Measurements from ENCODE around the gene EEF2K. TPM values are rescaled to one million over a fixed set of nuclear protein-coding genes. Genes with fewer than 3 reads are reported as not detected.

Gene EEF2K
- polyA plus RNA-seq, 12 donors = 33.3 to 93.3 (median 53.7) TPM

DNA sequence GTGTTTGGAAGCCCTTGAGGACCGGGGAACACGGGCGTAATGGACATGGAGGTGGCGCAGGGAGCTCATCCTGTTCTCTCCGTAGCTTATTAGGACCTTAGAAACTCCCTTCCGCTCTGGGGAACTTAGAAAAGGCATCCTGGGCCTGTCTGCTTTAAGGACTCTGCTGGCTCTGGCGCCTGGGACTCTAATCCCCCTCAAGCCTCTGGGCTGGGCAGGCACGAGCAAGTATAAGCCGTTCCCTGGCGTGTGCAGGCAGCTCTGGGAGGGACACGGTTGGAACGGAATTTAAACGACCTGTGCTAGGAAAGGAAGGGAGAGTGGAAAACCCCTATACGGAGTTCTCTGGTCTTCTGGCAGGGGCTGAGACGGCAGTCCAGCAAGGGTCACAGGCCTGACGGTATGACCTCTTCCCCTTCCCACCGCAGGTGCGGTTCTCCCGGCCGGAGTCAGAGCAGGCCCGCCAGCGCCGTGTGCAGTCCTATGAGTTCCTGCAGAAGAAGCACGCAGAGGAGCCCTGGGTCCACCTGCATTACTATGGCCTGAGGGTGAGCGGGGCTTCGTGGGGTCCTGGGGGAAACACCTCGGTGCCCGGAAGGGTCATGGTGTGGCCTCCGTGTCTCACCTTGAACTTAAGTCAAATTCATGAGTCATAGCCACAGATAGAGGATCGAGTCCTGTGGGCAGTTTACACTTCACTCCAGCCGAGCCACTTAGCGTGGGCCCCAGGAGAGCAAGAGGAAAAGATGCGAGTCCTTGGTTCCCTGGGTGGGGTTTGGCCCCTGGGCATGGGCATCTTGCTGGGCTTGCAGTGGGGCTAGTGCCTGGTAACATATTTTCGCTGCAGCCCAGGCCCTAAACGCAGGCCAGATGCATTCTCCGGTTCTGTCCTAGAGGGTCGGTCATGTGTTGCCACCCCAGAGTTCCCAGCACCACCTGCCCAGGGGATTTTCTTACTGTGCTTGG lies 108.9 kb downstream of the EEF2K start:
- no peak for DNase-seq

DNA sequence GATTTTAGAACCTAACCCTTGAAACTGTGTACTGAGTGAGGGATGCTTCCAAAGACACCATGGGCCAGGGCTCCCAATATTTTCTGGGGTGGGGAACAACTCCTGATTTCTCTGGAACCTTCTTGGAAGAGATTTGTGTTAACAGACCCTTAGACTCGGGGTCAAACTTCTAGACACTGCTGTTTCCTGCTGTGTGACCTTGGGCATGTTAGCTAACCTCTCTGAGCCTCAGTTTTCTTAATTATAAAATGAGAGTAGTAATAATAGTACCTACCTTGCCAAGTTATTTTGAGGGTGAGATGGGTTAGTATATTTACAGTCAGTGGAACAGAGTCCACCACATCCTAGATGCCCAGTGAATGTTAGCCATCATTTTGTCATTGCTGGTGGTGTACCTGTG lies 109.9 kb downstream of the EEF2K start:
- no peak for DNase-seq

DNA sequence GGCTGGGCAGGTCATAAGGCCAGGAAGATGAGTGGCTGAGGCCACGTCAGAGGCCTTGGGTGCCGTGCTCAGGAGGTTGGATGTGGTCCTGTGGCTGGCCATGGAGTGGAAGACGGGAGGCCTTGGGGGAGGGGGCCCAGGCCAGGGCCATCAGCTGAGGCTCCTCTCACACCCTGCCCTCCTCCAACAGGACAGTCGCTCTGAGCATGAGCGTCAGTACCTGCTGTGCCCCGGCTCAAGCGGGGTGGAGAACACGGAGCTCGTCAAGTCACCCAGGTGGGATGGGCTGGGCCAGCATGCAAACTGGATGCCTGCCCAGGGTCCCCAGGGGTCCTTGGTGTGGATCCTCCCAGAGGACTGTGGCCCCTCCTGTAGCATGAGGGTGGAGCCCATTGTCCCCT lies 110.3 kb downstream of the EEF2K start:
- no peak for DNase-seq

DNA sequence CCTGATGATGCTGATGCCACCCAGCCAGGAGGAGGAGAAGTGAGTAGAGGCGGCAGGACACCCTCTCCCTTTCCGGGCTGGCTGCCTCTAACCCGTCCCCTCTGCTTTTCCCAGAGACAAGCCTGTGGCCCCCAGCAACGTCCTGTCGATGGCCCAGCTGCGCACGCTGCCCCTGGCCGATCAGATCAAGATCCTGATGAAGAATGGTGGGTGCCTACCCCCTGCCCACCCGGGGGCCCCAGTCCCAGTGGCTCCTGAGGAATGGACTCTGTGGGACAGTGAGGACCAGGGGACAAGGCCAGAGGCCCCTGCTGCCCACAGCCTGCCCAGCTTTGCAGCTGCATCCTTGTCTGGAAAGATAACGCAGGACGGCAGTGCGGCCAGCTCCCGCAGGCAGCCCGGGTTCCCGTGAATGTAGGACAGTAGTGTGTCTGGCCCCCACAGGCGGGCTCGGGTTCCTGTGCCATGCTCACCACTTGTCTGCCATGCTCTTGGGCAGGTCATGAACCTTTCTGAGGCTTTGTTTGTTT lies 111.0 kb downstream of the EEF2K start:
- no peak for DNase-seq

DNA sequence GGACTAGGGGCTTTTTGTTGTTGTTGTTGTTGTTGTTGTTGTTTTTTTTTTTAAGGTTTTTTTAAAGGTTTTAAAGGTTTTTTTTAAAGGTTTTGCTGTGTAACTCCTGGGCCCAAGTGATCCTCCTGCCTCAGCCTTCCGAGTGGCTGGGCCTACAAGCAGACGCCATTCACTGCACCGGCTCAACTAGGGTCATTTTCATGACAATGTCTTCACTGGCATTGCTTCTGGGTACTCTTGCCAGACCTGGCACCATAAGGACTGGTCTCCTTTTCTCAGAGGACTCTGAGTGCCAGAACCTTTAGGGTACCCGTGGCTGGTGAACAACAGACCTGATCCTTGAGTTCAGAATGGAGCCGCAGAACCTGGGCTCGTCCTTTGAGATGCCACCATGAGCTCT lies 111.5 kb downstream of the EEF2K start:
- DNase-seq = no peak

DNA sequence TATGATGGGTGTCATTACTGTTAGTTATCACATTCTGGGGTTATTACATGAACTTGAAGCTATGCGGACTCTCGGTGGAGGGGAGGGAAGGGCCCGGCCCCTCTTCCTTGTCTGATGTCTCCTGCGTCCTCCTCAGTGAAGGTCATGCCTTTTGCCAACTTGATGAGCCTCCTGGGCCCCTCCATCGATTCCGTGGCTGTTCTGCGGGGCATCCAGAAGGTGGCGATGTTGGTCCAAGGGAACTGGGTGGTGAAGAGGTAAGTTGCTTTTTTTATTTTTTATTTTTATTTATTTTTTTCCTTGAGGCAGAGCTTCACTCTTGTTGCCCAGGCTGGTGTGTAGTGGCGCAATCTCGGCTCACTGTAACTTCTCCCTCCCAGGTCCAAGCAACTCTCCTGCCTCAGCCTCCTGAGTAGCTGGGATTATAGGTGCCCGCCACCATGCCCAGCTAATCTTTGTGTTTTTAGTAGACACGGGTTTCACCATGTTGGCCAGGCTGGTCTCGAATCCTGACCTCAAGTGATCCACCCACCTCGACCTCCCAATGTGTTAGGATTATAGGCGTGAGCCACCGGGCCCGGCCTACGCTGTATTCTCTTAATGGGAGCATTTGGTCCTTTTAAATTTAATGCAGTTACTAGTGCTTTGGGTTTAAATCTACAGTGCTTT lies 112.7 kb downstream of the EEF2K start:
- no peak for DNase-seq

DNA sequence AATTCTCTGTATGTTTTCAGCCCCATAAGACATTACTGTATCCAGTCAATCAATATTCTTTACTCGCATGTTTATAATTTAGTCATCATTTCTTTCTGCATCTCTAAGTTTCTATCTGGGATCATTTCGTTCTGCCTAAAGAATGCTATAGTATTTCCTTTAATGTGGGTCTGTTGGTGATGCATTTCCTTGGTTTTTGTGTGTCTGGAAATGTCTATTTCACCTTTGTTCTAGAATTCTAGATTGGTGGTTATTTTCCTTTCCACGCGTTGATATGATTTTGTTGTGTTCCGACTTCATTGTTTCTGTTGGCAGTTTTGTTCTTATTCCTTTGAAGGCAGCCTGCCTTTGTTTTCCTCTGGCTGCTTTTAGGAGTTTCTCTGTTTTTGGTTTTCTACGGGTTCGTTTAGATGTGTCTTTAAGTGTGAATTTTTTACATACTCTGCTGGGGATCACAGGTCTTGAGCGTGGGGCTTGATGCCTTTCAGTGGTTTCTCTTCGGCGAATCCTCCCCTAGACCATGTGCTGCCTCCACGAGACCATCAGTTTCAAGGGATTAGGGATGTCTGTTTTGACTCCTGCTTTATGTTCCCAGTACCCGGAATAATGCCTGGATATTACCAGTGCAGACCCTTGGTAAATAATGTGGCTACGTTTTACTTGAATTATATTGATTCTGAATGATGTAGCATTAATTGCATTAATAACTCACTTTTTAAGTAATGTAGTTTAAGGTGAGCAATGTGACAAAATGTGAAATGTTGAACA lies 114.7 kb downstream of the EEF2K start:
- no peak for DNase-seq

DNA sequence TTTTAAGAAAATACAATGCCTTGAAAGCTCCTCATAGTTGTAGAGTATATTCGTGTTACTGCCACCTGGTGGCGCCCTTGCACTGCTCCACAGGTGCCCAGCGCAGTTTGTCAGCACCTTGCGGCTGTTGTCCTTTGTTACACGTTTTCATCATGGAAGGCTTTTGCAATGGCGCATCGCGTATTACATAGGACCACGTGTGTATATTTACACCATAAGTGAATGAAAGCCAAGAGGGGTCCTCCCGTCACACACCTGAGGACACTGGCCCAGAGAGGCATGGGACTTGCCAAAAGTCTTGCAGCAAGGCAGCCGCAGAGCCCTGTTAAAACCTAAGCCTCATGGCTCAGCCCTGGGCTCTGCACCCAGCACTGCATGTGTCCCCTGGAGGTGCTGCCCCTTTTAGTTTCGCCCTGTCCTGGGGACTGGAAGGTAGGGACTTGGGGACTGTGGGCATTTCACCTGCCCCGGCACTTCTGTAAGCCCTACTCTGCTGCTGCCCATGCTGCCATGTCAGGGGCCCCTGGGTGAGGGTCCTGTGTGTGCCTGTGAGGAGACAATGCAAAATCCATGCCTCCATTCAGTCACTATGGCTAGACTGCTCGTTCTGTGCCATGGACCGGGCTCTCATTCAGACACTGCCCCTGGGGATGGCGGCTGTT lies 115.4 kb downstream of the EEF2K start:
- peak; percentile 66 for DNase-seq

DNA sequence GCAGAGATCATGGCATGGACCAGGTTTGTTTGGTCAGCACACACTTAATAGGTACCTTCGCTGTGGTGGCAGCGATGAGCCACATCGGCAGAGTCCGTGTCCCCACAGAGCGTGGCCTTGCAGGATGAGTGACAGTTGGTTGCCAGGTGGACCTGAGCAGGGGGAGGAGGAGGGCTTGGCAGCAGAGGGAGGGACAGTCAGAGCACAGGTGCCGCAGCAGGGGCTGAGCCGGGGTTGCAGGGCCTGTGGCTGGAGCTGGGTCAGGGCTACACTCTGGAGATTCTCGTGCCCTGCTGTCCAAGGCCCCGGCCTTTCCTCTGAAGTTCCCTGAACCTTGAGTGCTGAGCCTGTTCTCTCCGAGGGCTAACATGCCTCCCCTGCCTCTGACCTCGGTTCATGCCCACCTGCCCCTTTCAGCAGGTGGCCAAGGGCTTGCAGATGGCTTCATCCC lies 116.0 kb downstream of the EEF2K start:
- DNase-seq = no peak

DNA sequence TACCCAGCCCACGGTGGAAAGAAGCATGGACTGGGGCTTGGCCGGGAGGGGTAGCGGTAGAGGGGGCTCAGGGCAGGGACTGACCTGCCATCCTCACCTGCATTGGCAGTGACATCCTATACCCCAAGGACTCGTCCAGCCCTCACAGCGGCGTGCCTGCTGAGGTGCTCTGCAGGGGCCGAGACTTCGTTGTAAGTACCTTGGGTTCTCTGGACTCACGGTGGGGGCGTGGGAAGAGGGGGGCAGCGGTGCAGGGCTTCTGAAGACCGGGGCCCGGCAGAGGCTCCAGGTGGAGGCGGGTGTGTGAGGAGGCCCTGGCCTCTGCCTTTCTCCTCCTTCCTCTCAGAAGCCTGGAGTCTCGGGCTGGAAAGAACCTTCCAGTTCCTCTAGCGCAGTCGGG lies 116.7 kb downstream of the EEF2K start:
- no peak for DNase-seq

DNA sequence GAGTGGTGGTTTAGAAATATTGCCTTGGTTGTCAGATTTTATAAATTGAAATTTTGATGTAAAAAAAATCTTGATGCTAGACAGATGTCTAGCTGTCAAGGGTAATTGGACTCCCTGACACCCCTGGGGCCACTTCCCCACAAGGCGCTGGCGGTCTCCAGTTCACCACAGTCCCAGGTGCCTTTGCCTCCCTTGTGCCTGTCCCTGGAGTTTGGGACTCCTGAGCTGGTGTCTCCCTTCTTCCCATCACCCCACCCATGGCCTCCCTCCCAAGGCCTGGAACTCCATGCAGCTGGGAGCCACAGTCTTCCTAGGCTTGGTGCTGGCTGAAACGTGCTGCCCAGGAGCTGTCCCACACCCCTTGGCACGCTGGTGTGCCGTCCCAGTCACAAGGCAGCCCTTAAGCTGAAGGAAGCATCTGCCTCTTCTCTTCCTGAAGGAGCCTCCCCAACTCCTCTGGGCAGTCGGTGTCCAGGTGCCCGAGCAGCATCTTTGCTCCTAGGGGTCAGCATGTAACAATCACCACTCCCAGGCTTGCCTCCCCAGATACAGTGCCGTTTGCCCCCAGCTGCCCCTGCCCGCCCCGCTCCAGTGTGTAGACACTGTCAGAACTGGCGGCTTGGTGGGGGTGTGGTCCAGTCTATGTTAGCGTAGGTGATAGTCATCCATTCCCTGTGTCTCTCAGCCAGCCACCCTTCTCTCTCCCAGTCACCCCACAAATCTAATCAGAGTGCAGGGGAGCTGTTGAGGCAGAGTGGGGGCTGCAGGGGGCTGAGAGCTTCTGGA lies 117.3 kb downstream of the EEF2K start:
- DNase-seq = no peak

DNA sequence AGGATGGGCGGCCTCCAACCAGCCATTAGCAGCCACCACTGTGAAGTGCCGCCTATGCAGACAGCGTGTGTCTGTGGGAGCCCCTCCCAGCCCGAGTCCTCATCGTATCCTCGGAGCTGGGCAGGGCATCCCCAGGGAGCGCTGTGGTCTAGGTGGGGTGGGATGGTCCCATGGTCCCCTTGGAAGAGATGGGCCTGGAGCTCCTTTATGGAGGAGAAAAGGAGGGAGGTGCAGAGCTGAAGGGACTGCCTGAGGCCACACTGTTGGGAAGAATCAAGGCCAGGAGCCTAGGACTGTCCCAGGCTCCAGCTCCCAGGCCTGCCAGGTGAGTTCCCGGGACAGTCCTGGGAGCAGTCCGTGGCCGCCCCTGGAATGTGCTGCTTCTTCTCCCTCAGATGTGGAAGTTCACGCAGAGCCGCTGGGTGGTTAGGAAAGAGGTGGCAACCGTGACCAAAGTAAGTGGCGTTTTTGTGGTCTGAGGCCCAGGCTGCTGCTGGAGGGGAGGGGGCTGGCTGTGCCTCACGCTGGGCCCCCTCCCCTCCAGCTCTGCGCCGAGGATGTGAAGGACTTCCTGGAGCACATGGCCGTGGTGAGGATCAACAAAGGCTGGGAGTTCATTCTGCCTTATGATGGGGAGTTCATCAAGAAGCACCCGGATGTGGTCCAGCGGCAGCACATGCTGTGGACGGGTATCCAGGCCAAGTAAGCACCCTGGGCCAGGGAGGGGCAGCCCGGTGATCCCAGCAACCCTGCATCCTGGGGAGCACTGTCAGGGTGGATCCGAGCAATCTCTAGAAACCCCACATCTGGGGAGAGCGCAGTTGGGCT lies 118.1 kb downstream of the EEF2K start:
- no peak for DNase-seq

DNA sequence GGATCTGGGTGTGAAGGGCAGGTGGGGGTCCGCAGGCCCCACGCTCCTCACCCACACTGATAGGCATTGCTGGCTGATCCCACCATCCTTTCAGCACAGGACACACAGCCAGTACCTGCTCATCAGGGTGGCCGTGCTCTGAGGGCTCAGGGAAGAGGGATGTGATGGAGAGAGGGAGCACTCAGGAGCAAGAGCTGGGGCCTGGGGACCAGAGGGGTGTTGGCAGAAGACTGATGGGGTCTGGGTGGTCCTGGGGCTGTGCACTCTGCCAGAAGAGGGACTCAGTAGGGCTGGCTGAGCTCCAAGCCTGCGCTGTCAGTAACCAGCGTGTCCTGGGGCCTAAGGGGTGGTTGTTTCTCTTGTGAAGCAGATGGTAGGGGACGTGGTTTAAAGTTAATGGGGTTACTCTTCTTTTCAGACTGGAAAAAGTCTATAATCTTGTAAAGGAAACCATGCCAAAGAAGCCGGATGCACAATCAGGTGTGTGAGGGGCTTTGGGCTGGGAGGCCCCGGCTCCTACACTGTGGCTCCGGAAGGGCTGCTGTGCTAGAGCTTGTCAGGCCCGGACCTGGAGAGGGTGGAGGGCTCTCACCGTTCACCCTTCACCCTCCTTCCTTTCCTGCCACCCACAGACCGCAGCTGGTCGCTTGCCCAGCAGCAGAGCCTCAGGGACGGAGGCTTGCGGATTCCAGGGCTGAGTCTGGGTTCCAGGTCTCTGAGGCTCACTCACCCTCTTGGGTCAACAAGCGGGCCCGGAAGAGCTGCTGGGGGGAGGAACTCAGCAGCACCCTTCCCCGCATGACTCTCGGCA lies 118.9 kb downstream of the EEF2K start:
- no peak for DNase-seq

DNA sequence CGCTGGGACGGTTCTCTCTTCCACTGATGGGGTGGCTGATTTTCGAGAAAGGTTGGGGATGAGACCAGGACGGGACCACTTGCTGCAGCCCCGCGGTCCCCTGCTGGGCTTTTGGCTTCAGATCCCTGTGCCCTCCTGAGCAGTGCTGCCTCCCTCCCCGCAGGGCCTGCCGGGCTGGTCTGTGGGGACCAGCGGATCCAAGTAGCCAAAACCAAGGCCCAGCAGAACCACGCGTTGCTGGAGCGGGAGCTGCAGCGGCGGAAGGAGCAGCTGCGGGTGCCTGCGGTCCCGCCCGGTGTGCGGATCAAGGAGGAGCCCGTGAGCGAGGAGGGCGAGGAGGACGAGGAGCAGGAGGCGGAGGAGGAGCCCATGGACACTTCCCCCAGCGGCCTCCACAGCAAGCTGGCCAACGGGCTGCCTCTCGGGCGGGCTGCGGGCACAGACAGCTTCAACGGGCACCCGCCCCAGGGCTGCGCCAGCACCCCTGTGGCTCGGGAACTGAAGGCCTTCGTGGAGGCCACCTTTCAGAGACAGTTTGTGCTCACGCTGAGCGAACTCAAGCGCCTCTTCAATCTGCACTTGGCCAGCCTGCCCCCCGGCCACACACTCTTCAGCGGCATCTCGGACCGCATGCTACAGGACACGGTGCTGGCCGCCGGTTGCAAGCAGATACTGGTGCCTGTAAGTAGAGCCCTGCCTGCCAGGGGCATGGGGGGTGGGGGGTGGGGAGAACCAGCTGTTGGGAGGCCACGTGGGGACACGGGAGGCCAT lies 119.7 kb downstream of the EEF2K start:
- no peak for DNase-seq

DNA sequence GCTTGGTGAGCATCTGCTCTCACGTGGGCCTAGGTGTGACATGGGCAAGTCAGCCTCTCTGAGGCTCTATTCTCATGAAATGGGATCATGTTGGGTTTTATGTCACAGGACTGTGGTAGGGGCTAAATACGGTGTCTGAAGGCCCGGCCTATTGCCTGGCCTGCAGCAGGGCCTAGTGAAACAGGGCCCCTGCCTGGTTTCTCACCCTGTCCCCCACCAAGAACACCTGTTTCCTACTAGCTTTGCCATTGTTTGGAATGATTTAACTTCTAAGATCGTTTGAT lies 120.2 kb downstream of the EEF2K start:
- no peak for DNase-seq

DNA sequence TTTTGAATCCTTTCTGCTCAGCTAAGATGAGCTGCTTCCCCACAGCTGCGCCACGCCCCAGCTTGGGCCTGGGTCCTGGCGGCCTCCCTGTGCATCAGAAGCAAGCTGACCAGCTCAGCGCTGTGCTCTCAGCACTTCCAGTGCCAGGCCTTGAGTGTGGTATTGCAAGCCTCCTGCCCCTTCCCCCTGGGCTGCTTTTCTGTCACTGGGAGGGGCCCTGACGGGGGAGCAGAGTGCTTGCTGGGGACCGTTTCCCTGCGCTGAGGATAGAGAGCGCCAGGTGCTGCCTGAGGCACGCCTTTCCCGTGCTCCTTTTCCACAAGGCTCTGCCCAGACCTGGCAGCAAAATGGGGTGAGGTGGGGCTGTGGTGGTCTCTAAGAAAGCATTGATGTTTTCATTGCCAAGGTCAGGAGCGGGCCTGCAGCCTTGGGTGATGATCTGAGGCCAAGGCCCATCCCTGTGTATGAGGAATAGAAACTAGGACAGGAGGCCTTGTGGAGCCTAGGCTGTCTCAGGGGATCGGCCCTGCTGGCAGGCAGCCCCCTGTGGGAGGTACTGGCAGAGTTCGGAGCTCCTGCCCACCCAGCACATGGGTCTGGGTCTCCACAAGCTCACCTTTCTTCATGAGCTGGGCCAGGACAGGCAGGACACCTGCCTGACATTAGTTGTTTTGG lies 120.8 kb downstream of the EEF2K start:
- no peak for DNase-seq

DNA sequence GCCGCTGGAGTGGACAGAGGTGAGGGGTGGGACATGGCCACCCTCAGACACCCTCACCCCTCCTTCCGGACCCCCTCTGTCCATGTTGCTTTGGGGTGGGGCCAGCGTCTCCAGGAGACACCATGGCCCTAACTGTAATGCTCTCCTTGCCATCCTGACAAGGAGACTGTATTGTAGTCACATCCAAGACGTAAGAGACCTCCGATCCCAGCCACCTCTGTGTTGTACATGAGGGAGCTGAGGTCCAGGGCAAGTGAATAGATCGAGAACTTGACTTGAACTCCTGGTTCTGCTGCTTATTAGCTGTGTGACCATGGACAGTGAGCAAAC lies 121.3 kb downstream of the EEF2K start:
- DNase-seq = no peak

Measured in muscle of arm (tissue), 12 donors.